HG03025 (cell line): ENCODE data around the gene GPR37L1.
"Not testable (repeated sequence)": the region's sequence is repeated elsewhere in the genome, so short reads cannot be mapped to it uniquely, and the experiment has no call there.

ENCODE experiments used
- ATAC-seq: cut with Tn5 transposase; IDR thresholded peaks from one replicate; pipeline ENCODE4 v1.9.1; 2021; ENCODE audit warnings: mild to moderate bottlenecking, moderate library complexity; ENCODE audit not compliant: unreplicated experiment, low FRiP score

Gene GPR37L1

GRCh38 chr1:202167054-202167453, 44.3 kb downstream of the GPR37L1 start:
- ATAC-seq, result not testable (repeated sequence)

GRCh38 chr1:202167708-202168415, 45.1 kb downstream of the GPR37L1 start:
- ATAC-seq, result no peak

- no peak for ATAC-seq
Observed at GRCh38 chr1:202168861-202169260, 46.1 kb downstream of the GPR37L1 start.

GRCh38 chr1:202170726-202171125, 48.0 kb downstream of the GPR37L1 start:
- ATAC-seq, result no peak

- no peak for ATAC-seq
Observed at GRCh38 chr1:202171292-202172014, 48.7 kb downstream of the GPR37L1 start.

- no peak for ATAC-seq
Observed at GRCh38 chr1:202172015-202172355, 49.3 kb downstream of the GPR37L1 start.

- no peak for ATAC-seq
Observed at GRCh38 chr1:202173993-202174392, 51.3 kb downstream of the GPR37L1 start.

- ATAC-seq, result no peak
Observed at GRCh38 chr1:202176949-202177927, 54.5 kb downstream of the GPR37L1 start.

- ATAC-seq, result no peak
Observed at GRCh38 chr1:202179828-202180750, 57.4 kb downstream of the GPR37L1 start.

- not testable (repeated sequence) for ATAC-seq
Observed at GRCh38 chr1:202180751-202181139, 58.0 kb downstream of the GPR37L1 start.

- ATAC-seq, result no peak
Observed at GRCh38 chr1:202181586-202181985, 58.9 kb downstream of the GPR37L1 start.

- no peak for ATAC-seq
Observed at GRCh38 chr1:202182040-202182877, 59.5 kb downstream of the GPR37L1 start.
